GM21717 (cell line): Measurements from ENCODE around the gene C20orf141.
"Not testable (repeated sequence)": the region's sequence is repeated elsewhere in the genome, so short reads cannot be mapped to it uniquely, and the experiment has no call there.

ENCODE experiments used
- ATAC-seq: cut with Tn5 transposase; IDR thresholded peaks from one replicate; pipeline ENCODE4 v1.9.1; 2021; ENCODE audit warnings: mild to moderate bottlenecking, moderate library complexity; ENCODE audit not compliant: unreplicated experiment

Gene C20orf141

GRCh38 chr20:2799688-2800520 is 14.9 kb upstream of the C20orf141 start:
- ATAC-seq = no peak

- no peak for ATAC-seq
These were observed 14.1 kb upstream of the C20orf141 start, which contains the start of gene CPXM1 for GRCh38 chr20:2800521-2801285. Gene CPXM1 (minus strand): TSS chr20:2800627. CDS start chr20:2800572, 55 bp downstream.

- no peak for ATAC-seq
These were observed 13.5 kb upstream of the C20orf141 start for GRCh38 chr20:2801286-2801728.

- no peak for ATAC-seq
These were observed 10.6 kb upstream of the C20orf141 start for GRCh38 chr20:2804041-2804828.

GRCh38 chr20:2804852-2805688 is 9.7 kb upstream of the C20orf141 start:
- ATAC-seq = no peak

GRCh38 chr20:2805689-2806350 is 9.0 kb upstream of the C20orf141 start:
- no peak for ATAC-seq

GRCh38 chr20:2806351-2806701 is 8.5 kb upstream of the C20orf141 start:
- no peak for ATAC-seq

- no peak for ATAC-seq
These were observed 7.8 kb upstream of the C20orf141 start for GRCh38 chr20:2807019-2807418.

- ATAC-seq = not testable (repeated sequence)
These were observed 6.9 kb upstream of the C20orf141 start for GRCh38 chr20:2807929-2808328.

- no peak for ATAC-seq
These were observed 5.1 kb upstream of the C20orf141 start for GRCh38 chr20:2809690-2810089.

- ATAC-seq = no peak
These were observed 2.6 kb upstream of the C20orf141 start for GRCh38 chr20:2812189-2812588.

GRCh38 chr20:2814076-2814475 is 711 bp upstream of the C20orf141 start:
- no peak for ATAC-seq

GRCh38 chr20:2815242-2815900 is 584 bp downstream of the C20orf141 start:
- no peak for ATAC-seq

GRCh38 chr20:2816030-2816582 is 1.3 kb downstream of the C20orf141 start, which contains the start of gene TMEM239:
Gene TMEM239 (plus strand): TSS chr20:2816364. CDS start chr20:2816555, 191 bp downstream.
- no peak for ATAC-seq

- ATAC-seq = no peak
These were observed 2.0 kb downstream of the C20orf141 start for GRCh38 chr20:2816583-2817340.

- ATAC-seq = no peak
These were observed 2.5 kb downstream of the C20orf141 start for GRCh38 chr20:2817341-2817726.

GRCh38 chr20:2817891-2818595 is 3.3 kb downstream of the C20orf141 start:
- ATAC-seq = no peak
